GM12878 (cell line): ENCODE data around the gene DGCR8. TPM values are rescaled to one million over a fixed set of nuclear protein-coding genes. Genes with fewer than 3 reads are reported as not detected.

ENCODE experiments used
- ATAC-seq: fragments of 200-7000 bp; cut with Tn5 transposase; 3 replicates; pipeline ENCODE4 v1.9.1; 2020; ENCODE audit warnings: mild to moderate bottlenecking, moderate library complexity
- BruUV-seq: library from RNA; stranded (reverse); fragments of 400-500 nt; replicated peaks from 2 replicates; lab custom pipeline; 2021; lab: Mats Ljungman, UMichigan
- CTCF ChIA-PET: fragments of 300-600 bp; sonication (Branson Sonifier 250); formaldehyde crosslinking; extraction: SDS; loops from one replicate; lab custom pipeline; 2021; ENCODE audit warnings: inconsistent platforms; lab: Yijun Ruan, JAX
- POLR2A ChIA-PET: fragments of 350-600 bp; formaldehyde crosslinking; extraction: SDS; loops from one replicate; lab custom pipeline; 2021; ENCODE audit warnings: inconsistent platforms; lab: Charles Lee
- RAD21 ChIA-PET: fragments of 300-600 bp; sonication (Branson Sonifier 250); formaldehyde crosslinking; loops from one replicate; lab custom pipeline; 2023; ENCODE audit warnings: antibody characterized with exemption; ENCODE audit not compliant: unreplicated experiment; lab: Charles Lee
- SMC1A ChIA-PET: fragments of 300-600 bp; sonication (Branson Sonifier 250); formaldehyde crosslinking; loops from one replicate; lab custom pipeline; 2023; ENCODE audit not compliant: unreplicated experiment, uncharacterized antibody; lab: Charles Lee
- DNase-seq: peaks from one replicate; pipeline ENCODE4 v3.0.0-alpha.2; 2011; ENCODE audit warnings: low read depth, low spot score
- FAIRE-seq: peaks from 3 replicates; lab custom pipeline; 2011; peaks lifted over from hg19 to GRCh38; lab: Jason Lieb, UNC
- H2AFZ ChIP-seq: 2 replicates; pipeline ENCODE4 v1.6.0; 2011; ENCODE audit warnings: low read depth, low read length, control low read depth; ENCODE audit not compliant: control insufficient read depth
- H3K27ac ChIP-seq: 2 replicates; pipeline ENCODE4 v1.5.1; 2011; ENCODE audit warnings: control low read depth; ENCODE audit not compliant: control insufficient read depth, insufficient read depth
- H3K27me3 ChIP-seq, 2 experiments: replicated peaks in 1 of 2; 2 replicates each; pipeline versions ENCODE4 v1.6.0 to v1.6.1; 2011; ENCODE audit warnings: low read length in 1 of 2; ENCODE audit not compliant: control insufficient read depth in 2 of 2, insufficient read depth in 2 of 2
- H3K36me3 ChIP-seq, 2 experiments: 2 replicates each; pipeline ENCODE4 v1.5.1; 2011; ENCODE audit warnings: low read length in 1 of 2; ENCODE audit not compliant: control insufficient read depth in 2 of 2, insufficient read depth in 2 of 2
- H3K4me1 ChIP-seq: 2 replicates; pipeline ENCODE4 v1.6.1; 2011; ENCODE audit warnings: mild to moderate bottlenecking, low read length, moderate library complexity, mixed read lengths; ENCODE audit not compliant: control insufficient read depth, insufficient read depth
- H3K4me2 ChIP-seq: 2 replicates; pipeline ENCODE4 v1.6.0; 2011; ENCODE audit warnings: control low read depth; ENCODE audit not compliant: control insufficient read depth, insufficient read depth
- H3K4me3 ChIP-seq: fragments of 200-600 bp; sonication (generic); 2 replicates; pipeline ENCODE4 v1.5.1; 2016
- H3K79me2 ChIP-seq: 2 replicates; pipeline ENCODE4 v1.6.0; 2011; ENCODE audit warnings: low read length; ENCODE audit not compliant: control insufficient read depth, insufficient read depth
- H3K9ac ChIP-seq: 2 replicates; pipeline ENCODE4 v1.8.0; 2011; ENCODE audit warnings: low read length, control low read depth, mixed read lengths; ENCODE audit not compliant: control insufficient read depth, insufficient read depth
- H3K9me3 ChIP-seq: replicated peaks from 3 replicates; pipeline ENCODE4 v1.5.1; 2011; ENCODE audit warnings: mild to moderate bottlenecking, low read length; ENCODE audit not compliant: control insufficient read depth, insufficient read depth
- H4K20me1 ChIP-seq: 2 replicates; pipeline ENCODE4 v1.6.0; 2011; ENCODE audit not compliant: control insufficient read depth, insufficient read depth
- RCOR1 ChIP-seq: conservative IDR thresholded peaks from 2 replicates; pipeline ENCODE4 v1.6.1; 2012; ENCODE audit warnings: low read depth, low read length, improper control_type of control experiment
- SMARCA5 ChIP-seq: fragments of 450-650 bp; IDR thresholded peaks from 2 replicates; pipeline ENCODE4 v1.6.1; 2017; ENCODE audit warnings: mild to moderate bottlenecking
- SP1 ChIP-seq: IDR thresholded peaks from one replicate; pipeline ENCODE4 v1.6.1; 2011; ENCODE audit warnings: low read depth, low read length
- ZNF217 ChIP-seq: fragments of 450-650 bp; IDR thresholded peaks from 2 replicates; pipeline ENCODE4 v1.6.1; 2017; ENCODE audit warnings: antibody characterized with exemption, mild to moderate bottlenecking
- WGBS: methylation state at CpG from one replicate; pipeline ENCODE4 v1.1.6; 2016; ENCODE audit warnings: low lambda C conversion rate; ENCODE audit not compliant: insufficient replicate concordance, insufficient coverage; ENCODE audit errors: missing lambda C conversion rate; 5-methylcytosine and 5-hydroxymethylcytosine counted together
- in situ Hi-C: fragments of 300-500 bp; cut with MboI; formaldehyde crosslinking; loops from 9 replicates; pipeline ENCODE4 v1.14.3; 2018; ENCODE audit warnings: mixed read lengths
- intact Hi-C: fragments of 100-400 bp; cut with micrococcal nuclease; formaldehyde crosslinking; loops from one replicate; pipeline ENCODE4 v1.14.2; 2022; ENCODE audit not compliant: unreplicated experiment
- polyA plus RNA-seq, 11 experiments: library from polyadenylated mRNA; depleted of rRNA in 4 of 11; unstranded in 6 of 11; stranded (reverse) in 5 of 11; fragments of >200 nt; fragmentation: Nextera tagmentation in 4 of 11; fragmentation: Illumina TruSeq in 1 of 11; extraction: Ambion mirVana in 4 of 11; extraction: Trizol in 1 of 11; gene quantifications; 1 replicate in 1 of 11; 2 replicates in 10 of 11; pipeline versions ENCODE4 v1.2.1 to v1.2.3, GENCODE V29; 2011 to 2016; ENCODE audit warnings: inconsistent platforms in 2 of 11, missing spikeins in 2 of 11, low read depth in 1 of 11
- total RNA-seq, 4 experiments: library from RNA; depleted of rRNA in 3 of 4; stranded (reverse); fragments of >200 nt in 3 of 4; fragmentation: Illumina TruSeq in 1 of 4; extraction: Trizol in 1 of 4; gene quantifications; 2 replicates each; pipeline versions ENCODE4 v1.2.1 to v1.2.3, GENCODE V29; 2013 to 2021
- TF ChIP-seq, protein P1 (sequence below): fragments of 450-650 bp; formaldehyde crosslinking; IDR thresholded peaks from 2 replicates; pipeline ENCODE4 v1.5.0; 2022; ENCODE audit warnings: mild to moderate bottlenecking, missing genetic modification characterization

The DGCR8 gene
- total and polyA plus RNA-seq, 10 of the 15 experiments (the other 5 are each of a cell fraction or from before 2014, with no cell fraction given): 1.2 to 35.1 (median 17.2) TPM

DNA sequence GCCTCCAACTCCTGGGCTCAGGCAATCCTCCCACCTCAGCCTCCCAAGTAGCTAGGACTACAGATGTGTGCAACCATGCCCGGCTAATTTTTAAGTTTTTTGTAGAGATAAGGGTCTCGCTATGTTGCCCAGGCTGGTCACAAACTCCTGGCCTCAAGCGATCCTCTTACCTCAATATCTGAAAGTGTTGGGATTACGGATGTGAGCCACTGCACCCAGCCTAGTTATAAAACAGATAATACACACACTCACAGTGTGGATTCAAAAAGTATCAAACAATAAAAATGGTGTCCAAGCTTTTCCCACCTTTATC, 71.2 kb downstream of the DGCR8 start:
- Histone ChIP-seq H3K36me3 (no peaks in the 10 kb centered on the region), H3K27ac (no peak overlapping the region), H3K4me1 (peaks cover 4% of the 10 kb centered on the region; the same call in 1 of the 2 replicates), H3K9ac (no peak overlapping the region), H2AFZ (no peak overlapping the region), H3K4me2 (no peak overlapping the region), H3K4me3 (no peak overlapping the region), H3K27me3 (no peaks in the 10 kb centered on the region; a peak in 1 of 4 replicates), H3K9me3 (no peaks in the 10 kb centered on the region), H4K20me1 (no peaks in the 10 kb centered on the region), H3K79me2 (no peaks in the 10 kb centered on the region)
- BruUV-seq: no TSS peak
- no peak for ATAC-seq
- ChIA-PET POLR2A (no interaction called here), SMC1A (no interaction called here), CTCF (interaction anchor here (0.7 kb wide), 1 partner anchor 87 kb away, joined by 3 read pairs; no protein-coding TSS in a partner anchor), RAD21 (no interaction called here)
- in situ Hi-C loops: loop anchor here (10.0 kb wide), 2 partner anchors 114 to 144 kb away; partner anchors contain the start of gene RTN4R
- no peak for FAIRE-seq
- intact Hi-C loops: no loop called here
- no peak for DNase-seq
- no peak for TF ChIP-seq RCOR1
- TF ChIP-seq, protein P1, sequence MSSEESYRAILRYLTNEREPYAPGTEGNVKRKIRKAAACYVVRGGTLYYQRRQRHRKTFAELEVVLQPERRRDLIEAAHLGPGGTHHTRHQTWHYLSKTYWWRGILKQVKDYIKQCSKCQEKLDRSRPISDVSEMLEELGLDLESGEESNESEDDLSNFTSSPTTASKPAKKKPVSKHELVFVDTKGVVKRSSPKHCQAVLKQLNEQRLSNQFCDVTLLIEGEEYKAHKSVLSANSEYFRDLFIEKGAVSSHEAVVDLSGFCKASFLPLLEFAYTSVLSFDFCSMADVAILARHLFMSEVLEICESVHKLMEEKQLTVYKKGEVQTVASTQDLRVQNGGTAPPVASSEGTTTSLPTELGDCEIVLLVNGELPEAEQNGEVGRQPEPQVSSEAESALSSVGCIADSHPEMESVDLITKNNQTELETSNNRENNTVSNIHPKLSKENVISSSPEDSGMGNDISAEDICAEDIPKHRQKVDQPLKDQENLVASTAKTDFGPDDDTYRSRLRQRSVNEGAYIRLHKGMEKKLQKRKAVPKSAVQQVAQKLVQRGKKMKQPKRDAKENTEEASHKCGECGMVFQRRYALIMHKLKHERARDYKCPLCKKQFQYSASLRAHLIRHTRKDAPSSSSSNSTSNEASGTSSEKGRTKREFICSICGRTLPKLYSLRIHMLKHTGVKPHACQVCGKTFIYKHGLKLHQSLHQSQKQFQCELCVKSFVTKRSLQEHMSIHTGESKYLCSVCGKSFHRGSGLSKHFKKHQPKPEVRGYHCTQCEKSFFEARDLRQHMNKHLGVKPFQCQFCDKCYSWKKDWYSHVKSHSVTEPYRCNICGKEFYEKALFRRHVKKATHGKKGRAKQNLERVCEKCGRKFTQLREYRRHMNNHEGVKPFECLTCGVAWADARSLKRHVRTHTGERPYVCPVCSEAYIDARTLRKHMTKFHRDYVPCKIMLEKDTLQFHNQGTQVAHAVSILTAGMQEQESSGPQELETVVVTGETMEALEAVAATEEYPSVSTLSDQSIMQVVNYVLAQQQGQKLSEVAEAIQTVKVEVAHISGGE (CRISPR knock-in tag): no peak
- TF ChIP-seq ZNF217: no peak
- no peak for TF ChIP-seq SMARCA5
- no peak for TF ChIP-seq SP1
- WGBS: 58% methylated on average over 4 of the region's 4 CpGs
